Hematopoietic multipotent progenitor cell treated with erythropoietin and hydrocortisone succinate and interleukin-3 and kit ligand, for 17 days (in vitro differentiated cells): ENCODE results near the gene PDHX.

Source experiments
- DNase-seq: peaks from one replicate; pipeline ENCODE4 v3.0.0-alpha.2; 2015; ENCODE audit warnings: low spot score

Gene PDHX

DNA sequence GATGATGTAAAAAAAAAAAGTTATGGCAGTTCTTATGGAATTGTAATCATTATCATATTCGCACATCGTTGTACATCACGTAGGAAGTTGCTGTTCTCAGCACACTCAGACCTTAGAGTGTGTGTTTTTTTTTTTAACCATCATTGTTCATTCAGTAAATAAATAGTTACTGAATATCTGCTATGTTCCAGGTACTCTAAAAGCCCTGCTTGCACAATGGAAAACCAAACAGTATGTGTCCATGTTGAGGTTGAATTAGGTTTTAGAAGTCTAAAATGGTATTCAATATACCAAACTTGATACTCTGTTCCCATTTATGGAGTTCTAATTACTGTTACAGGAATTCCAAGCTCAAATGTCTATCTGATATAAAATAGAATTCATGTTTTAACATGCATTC, 41.2 kb downstream of the PDHX start:
- DNase-seq: no peak

DNA sequence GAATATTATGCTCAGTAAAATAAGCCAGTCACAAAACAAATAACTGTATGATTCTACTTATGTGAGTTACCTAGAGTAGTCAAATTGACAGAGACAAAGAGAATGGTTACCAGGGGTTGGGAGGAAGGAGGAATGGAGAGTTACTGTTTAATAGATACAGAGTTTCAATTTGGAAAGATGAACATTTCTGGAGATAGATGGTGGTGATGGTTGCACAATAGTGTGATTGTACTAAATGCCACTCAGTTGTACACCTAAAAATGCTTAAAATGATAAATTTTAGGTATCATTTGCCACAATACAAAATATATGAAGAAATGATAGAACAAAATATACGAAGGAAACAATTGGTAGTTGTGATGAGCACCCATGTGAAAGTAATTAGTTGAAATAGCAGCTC, 43.4 kb downstream of the PDHX start:
- no peak for DNase-seq

DNA sequence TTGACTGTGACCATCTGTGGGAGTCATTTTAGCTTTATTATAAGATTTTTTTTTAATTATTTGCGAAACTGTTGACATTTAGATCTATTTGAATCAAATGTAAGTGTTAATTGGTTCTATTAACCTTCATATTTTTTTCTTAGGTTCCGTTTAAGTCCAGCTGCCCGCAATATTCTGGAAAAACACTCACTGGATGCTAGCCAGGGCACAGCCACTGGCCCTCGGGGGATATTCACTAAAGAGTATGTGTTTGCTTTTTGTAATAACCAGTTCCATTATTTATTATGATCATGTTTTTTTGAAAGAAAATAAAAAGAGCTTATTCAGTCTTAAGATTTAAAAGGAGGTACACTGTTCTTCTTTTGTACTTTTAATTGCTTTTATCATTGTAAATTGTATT, 43.9 kb downstream of the PDHX start:
- no peak for DNase-seq

DNA sequence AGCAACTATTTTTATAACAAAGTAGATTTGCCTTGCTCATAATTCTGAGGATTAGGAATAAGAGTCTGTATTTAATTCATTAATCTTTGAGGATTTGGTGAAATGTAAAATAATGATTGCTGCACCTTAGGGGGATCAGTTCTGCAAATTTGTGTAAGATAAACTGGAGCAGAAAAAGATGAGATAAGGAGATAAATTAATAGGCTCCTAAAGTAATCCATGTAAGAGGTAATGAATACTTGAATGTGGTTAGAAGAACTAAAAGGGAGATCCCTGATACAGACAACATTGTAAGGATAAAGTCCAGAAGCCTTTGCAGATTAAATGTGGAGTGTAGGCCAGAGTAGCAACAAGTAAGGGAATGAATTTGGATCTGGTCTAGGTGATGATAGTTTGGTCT, 45.6 kb downstream of the PDHX start:
- DNase-seq: no peak

DNA sequence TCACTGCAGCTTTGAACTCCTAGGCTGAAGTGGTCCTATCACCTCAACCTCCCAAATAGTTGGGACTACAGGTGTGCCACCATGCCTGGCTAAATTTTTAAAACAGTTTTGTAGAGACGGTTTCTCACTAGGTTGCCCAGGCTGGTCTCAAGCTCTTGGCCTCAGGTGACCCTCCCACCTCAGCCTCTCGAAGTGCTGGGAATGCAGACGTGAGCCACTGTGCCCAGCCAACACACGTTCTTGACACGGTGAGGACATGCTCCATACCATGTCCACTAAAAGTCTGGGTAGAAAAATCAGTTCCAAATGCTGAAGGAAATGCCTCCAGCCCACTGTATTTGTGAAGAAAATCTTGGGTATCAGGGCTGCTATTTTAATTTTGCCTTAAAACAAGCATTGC, 46.9 kb downstream of the PDHX start:
- no peak for DNase-seq

DNA sequence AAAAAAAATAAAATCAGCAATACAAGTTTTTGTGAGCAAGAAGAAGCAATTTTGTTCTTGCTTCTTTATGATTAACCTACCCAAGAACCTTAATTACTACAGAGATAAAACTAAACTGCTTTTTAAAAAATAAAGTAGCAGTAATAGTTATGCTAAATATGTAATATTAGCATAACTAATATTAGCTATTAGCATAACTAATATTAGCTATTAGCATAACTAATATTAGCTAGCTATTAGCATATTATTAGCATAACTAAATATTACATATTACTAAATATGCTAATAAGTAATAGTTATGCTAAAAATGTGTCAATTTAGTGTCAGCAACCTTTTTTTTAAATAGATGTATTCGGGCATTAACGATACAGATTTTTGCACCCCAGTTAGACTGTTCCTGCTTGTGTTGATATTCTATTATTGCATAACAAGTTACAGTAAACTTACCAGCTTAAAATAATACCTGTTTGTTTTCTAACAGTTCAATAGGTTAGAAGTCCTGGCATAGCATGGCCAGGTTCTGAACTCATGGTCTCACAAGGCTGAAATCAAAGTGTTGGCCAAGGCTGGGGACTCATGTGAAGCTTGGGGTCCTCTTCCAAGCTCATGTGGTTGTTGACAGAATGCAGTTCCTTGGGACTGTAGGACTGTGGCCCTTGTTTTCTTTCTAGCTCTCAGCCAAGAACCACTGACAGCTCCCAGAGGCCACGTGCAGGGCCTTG, 48.4 kb downstream of the PDHX start:
- no peak for DNase-seq

DNA sequence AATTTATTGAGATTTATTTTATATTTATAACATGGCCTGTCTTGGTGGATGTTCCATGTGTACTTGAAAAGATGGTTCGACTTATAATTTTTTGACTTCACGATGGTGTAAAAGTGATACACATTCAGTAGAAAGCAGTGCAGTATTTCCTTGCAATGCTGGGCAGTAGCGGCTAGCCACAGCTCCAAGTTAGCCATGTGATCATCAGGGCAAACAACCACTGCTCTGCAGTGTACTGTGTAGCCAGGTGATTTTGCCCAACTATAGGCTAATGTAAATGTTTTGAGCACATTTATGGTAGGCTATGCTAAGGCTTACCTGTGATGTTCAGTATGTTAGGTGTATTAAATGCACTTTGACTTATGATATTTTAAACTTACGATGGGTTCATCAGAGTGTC, 52.4 kb downstream of the PDHX start:
- no peak for DNase-seq

DNA sequence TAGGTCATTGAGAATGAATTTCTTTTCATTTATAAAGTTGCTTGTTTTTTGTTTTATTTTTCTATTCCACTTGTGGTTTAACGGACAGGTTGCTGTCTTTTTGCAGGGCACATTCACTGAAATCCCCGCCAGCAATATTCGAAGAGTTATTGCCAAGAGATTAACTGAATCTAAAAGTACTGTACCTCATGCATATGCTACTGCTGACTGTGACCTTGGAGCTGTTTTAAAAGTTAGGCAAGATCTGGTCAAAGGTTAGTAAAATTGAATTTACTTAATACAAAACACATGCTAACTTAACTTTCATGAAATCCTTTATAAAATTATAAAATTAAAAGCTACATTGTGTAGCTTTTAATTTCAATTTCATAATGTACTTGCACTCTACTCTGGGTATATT, 53.6 kb downstream of the PDHX start:
- DNase-seq: no peak

DNA sequence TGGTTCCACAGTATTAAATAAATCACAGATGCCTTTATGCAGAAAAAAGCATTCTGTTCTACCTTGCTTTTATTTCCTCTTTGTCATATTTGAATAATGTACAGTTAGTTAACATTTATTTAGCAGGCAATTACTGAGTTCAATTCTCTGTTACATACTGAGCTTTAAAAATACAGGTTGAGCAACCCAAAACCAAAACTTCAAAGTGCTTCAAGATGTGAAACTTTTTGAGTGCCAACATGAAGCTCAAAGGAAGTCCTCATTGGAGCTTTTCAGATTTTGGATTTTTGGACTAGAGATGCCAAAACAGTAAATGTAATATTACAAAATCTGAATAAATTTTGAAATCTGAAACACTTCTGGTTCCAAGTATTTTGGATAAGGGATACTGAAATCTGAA, 54.1 kb downstream of the PDHX start:
- DNase-seq: no peak

DNA sequence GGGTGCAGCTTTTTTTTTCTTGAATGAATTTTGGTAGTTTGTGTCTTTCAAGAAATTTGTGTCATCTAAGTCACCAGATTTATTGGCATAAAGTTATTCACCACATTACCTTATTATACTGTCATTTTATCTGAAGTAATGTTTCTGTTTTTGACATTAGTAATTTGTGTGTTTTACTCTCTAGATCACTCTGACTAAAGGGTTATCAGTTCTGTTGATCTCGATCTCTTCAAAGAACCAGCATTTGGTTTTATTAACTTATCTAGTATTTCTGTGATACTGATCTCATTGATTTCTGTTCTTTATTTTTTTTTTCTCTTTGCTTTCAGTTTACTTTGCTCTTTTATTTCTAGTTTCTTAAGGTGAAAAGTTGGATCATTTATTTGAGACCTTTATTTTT, 55.5 kb downstream of the PDHX start:
- DNase-seq: no peak

DNA sequence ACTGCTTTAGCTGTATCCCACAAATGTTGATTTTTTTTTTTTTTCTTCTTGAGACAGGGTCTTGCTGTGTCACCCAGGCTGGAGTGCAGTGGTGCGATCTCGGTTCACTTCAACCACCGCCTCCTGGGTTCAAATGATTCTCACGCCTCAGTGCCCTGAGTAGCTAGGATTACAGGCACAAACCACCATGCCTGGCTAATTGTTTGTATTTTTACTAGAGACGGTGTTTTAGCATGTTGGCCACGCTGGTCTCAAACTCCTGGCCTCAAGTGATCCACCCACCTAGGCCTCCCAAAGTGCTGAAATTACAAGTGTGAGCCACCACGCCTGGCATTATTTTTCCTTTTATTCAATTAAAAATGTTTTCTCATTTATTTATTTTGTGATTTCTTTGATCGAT, 55.9 kb downstream of the PDHX start:
- DNase-seq: no peak

DNA sequence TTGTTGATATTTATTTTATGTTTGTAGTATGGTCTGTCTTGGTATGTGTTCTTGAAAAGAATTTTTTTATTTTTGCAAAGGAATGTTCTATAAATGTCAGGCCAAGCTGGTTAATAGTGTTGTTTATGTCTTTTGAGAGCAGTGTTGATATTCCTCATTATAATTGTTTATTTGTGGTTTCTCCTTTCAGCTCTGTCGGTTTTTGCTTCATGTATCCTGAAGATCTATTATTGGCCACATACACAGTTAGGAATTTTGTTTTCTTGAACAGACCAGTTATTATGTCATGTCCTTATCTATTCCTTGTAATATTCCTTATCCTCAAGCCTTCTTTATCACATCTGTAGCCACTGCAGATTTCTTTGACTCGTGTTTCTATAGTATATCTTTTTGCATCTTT, 56.5 kb downstream of the PDHX start:
- no peak for DNase-seq

DNA sequence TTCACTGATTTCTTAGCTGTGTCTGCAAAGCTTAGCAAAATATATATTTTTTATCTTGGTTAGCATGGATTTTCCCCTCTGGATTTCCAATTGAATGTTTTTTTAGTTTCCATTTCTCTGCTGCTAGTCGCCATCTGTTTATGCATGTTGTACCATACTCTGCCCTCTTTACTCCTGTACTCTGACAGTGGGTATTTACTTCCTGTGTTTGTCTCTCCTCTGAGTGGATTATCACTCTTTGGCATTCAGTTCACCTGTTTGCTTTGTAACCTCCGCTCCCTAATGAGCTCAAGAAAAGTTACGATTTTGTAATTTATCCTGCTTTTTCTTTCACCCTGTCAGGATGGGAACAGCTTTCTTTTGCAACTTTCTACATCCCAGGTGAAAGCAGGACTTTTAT, 59.1 kb downstream of the PDHX start:
- DNase-seq: no peak

DNA sequence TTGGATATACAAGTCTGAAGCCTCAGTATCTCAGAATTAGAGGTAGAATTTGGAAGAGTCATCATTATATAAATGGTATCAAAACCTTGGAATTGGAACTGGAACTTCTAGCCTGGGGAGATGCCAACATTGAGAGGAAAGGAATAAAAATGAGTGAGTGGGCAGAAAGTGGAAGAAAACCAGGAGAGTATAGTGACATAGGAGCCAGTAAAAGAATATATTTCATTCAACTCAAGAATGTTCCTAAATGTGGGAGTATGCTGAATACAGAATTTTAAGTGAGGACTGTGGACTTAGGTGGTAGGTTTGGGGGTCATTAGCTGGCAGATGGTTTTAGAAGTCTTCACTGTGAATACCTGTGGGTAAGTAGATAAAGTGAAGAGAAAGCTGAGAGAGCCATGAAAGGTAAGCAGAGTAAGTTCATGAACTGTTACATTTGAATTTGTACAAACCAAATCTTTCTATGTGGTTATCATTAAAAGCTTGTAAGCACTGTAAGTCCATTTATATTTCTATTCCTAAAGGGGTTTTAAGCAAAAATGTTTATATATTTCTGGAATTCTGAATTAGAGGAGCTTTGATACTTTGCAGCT, 60.2 kb downstream of the PDHX start:
- DNase-seq: no peak

DNA sequence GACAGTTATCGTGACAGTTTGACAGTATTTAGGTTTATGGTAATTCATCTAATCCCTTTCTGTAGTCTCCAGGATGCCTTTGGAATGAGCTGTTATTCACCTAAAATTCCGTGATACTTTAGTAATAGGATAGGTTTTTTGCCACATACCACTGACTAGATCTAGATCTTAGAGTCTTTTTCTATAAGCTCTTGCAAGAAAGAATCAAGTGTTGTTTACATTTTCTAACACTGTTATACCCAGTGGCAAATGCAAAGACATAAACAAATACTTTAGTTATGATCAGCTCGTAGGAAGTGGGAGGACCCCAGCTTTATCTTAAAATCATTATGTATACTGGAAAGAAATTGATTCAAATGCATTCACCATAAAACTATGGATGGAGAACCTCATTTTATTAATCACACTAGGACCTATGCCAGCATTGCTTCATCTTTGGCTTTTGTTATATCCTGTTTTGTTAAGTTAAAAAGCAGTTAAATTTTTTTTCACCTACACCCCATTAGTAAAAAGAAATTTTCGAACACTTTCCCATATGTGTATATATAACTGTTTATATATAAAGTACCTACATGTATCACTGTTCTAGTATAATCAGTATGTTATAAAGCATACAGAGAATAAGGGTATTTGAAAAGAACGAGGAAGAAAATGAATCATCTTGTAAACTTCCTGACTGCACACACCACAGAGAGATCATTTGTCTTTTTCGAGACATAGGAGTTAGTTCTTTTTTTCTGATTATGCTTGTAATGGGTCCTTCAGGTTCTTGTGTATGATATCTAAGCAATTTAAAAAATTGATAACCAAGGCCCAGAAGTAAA, 60.9 kb downstream of the PDHX start:
- no peak for DNase-seq

DNA sequence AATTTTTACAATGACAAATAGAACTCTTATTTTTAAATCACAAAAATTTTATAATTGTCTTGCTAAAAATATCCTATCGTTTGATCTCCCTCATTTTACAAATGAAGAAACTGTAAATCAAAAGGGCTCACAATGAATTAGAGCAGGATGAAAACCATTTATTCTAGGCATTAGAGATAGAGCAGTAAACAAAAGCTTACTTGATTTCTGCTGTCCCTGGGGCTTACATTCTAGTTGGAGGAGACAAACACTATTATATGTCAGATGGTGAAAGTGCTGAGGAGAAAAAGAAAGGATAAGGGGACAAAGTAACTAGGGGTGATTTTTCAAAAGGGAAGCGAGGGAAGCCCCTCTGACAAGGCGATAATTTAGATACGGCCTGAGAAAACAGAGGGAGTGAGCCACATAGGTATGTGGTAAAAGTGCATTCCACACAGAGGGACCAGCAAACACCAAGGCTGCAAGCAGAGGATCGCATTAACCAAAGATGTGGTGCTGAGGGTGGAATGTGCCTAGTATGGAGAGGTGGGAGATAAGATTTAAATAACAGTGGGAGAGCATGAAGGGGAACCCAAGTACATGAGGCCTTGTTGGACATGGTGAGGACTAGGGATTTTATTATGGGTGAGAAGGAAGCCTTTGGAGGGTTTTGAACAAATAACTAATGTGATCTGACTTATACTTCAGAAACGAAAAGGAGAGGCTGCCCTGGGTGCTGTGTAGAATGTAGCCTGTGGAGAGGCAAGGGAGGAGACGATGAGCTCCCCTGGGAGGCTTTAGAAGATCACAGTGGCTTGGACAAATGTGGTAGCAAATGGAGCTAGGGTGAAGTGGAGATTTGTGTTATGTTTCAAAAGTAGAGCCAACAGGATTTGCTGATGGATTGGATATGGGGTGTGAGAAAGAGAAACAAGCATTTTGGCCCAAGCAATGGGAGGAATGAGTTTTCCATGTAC, 62.1 kb downstream of the PDHX start:
- DNase-seq: no peak

DNA sequence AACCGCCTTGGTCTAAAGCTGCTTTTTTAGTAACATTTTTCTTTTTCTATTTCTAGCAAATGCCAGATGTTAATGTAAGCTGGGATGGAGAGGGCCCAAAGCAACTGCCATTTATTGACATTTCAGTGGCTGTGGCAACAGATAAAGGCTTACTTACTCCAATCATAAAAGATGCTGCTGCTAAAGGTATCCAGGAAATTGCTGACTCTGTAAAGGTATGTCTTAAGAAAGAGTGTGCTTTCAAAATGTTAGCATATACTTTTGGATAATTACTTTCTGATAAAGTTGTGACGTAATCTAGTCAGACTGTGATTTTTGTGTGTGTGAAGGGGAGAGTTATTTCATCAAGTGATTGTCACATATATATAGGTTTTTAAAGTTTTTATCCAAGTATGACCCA, 68.1 kb downstream of the PDHX start:
- no peak for DNase-seq

DNA sequence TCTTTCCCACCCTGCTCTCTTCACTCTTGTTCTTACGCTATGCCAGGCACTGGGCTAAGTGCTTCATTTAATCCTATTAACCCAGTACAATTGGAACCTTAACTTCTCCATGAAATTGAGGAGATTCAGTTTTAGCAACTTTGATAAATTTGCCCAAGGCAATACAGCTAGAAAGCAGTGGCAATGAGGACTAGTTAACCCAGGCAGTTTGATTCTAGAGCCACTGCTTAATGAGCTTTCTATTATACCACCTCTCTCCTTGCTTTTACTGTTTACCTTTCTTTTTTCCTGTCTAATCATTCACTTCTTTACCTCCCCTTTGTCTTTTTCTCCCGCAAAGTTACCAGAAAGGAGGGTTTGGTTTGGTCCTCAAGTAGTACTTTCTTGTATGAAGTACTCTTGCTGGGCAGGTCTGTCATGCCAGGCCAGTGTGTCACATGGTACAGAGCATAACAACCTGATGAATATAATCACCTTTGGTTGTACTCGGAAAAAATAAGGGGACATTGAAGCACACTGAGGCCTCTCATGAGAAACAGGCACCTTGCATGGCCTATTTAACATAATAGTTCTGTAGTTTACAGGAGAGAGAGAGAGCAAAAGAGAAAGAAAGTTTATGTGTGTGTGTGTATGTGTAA, 70.6 kb downstream of the PDHX start:
- DNase-seq: no peak

DNA sequence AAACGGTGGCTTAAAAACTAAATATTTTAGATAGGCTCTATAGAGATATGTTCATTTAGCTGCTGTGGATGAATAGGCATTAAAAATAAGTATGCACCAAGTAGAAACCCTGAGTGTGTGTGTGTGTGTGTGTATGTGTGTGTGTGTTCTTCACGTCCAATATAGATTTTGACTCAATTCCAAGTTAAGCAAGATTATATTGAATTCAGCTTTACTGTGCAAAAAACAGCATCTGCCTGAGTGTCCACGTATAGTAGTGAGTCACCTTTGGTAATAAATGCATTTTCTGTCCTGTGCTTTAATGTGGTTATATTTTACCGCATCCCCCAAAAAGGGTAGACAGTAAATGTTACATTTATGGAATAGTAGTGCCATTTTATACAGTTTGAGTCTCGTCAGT, 71.2 kb downstream of the PDHX start:
- DNase-seq: no peak

DNA sequence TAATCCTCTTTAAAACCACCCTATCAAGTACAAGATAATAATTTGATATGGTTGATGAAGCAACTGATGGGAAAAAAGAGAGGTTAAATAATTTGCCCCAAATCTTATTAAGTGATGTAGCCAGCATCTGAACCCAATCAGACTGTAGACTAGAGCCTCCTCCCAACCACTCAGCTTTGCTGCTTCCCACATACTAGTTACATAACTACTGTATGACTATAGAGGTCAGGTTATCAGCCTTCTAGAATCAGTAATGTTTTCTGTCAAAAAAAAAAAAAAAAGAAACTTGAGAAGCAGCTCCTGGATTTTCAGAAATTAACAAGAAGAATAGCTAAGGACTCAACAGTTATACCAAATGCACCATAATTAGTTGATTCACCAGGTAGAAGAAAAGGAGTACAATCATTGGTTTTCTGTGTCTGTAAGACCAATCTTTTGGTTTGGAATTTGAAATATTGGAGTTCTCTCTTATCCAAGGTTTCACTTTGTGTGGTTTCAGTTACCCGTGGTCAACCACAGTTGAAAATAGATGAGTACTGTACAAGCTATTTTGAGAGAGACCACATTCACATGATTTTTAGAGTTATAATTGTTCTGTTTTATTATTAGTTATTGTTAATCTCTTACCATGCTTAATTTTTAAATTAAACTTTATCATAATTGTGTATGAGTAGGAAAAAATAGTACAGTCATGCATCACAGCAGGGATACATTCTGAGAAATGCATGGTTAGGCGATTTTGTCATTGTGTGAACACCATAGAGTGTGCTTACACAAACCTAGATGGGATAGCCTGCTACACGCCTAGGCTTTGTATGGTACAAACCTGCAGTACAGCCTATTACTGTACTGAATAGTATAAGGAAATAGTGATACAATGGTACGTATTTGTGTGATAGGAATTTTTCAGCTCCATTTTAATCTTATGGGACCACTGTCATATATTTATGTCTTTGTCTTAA, 72.2 kb downstream of the PDHX start:
- DNase-seq: no peak

DNA sequence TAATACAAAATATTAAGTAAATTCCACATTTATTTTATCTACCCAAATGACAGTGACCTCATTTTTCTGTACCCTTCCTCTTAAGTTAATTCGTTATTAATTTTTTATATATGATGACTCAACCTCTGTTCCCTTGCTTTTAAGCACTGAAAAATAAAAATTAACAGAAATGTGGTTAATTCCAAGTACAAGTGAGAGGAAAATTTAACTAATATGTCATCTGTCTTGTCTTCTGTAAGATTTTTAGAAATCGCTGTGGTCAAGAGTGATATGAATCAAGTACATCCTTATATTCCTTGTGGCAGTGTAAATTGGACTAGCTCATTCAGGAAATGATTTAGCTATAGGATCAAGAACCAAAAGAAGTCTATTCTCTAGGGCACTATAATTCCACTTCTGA, 74.5 kb downstream of the PDHX start:
- no peak for DNase-seq
